RPMI8226 (cell line): Measurements from ENCODE around the gene PCSK6.

Source experiments
- DNase-seq: peaks from one replicate; pipeline ENCODE4 v3.0.0-alpha.2; 2015

Gene PCSK6

DNA sequence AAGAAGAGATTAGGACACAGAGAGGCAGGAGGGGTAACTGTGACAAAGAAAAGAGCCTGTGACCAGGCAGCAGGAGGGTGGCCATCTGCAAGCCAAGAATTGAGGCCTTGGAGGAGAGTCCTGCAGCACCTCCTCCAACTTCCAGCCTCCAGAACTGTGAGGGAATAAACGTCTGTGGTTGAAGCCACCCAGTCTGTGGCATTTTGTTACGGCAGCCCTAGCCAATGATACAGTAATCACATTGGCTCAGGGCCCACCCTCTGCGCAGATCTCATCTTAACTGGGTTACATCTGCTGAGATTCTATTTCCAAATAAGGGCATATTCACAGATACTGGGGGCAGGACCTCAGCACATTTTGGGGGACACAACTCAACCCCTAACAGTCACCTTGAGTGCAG, 223.5 kb downstream of the PCSK6 start:
- DNase-seq, result no peak

GRCh38 chr15:101264911-101265641, 224.4 kb downstream of the PCSK6 start:
- DNase-seq, result peak; percentile 34

GRCh38 chr15:101264011-101264410, 225.5 kb downstream of the PCSK6 start:
- no peak for DNase-seq

GRCh38 chr15:101262551-101262950, 227.0 kb downstream of the PCSK6 start:
- no peak for DNase-seq

- peak; percentile 78 for DNase-seq
These were observed 231.0 kb downstream of the PCSK6 start for GRCh38 chr15:101258238-101259144.

DNA sequence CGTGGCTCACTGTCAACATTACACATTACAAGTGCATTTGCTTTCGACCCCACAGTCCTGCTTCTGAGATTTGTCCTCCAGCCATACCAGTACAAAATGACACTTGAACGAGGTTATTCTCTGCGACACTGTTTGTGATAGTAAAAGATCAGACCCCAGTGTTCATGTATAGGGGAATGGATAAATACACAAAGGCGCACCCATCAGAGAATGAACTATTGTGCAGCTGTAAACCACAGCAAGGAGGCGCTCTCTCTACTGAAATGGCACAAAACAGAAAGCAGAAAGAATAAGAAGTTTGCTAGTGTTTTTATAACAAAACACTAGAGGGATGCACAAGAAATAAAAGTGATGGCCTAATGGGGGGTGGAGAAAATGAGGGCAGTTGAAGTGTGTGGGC, 232.8 kb downstream of the PCSK6 start:
- peak; percentile 25 for DNase-seq

GRCh38 chr15:101255615-101256241, 233.8 kb downstream of the PCSK6 start:
- DNase-seq, result no peak

DNA sequence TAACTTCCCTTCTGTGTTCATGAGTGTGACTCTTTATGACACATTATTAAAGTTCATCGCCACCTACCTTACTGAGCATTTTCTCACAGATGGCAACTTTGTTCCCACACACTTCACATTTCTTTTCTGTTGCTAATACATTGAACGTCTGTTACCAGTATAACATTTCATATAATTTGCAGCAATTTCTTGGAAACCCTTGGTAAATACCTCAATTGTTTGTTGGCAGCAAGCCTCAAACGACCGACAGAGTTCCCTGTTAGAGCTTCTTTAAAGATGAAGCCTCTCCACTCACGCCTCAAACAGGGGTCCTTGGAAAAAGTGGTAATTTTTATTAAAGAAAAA, 234.5 kb downstream of the PCSK6 start:
- DNase-seq, result no peak

DNA sequence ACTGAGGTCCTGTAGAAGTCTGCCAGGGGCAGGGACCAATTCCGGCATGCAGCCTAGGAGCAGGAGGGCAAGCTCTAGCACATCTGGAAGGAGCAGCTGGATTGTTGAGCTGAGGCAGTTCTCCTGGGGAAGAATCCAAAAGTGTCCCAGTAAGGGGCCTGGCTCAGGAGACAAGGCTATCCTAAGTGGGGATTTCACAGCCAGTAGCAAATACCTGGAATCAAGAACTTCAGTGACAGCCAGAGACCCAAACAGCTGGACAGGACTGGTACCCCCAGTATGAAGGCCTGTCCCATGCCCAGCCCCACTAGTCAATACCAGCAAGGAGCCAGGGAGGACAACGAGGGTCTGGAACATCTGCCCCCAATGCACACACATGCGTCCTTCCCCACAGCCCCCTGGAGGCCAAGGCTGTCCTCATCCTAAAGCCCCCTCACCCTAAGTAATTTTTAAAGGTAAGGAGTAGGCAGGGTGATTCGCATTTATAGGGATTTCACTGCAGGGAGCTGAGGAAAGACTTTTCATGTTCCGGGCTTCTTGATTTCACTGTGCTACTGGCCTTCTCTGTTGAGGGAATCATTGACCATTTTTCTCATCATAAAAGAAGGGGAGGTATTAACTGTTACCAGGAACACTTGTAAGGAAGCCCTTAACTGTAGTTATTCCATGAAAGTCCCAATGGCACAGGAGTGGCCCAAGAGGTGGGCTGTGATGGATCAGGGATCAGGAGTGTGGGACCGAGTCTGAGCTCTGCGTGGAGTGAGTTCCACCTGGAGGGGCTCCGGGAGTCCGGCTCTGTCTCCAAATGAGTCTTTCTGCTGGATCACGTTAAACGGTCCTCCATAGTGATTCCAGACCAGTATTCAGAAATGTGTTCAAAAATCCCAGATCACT, 235.1 kb downstream of the PCSK6 start:
- DNase-seq, result no peak
